ENCODE results near the gene PLEKHA6.

- TF ChIP-seq CTCF (IDR thresholded peaks at IDR 0.05 in 4 of 5, conservative IDR thresholded peaks at IDR 0.05 in 1 of 5) (no peak), POLR2A (IDR thresholded peaks at IDR 0.05) (no peak)
Measured at GRCh38 chr1:204248954-204249353, 110.8 kb downstream of the PLEKHA6 start.
